Mucosa of stomach (tissue), 1 donor: ENCODE results near the gene KIFBP.
"Not testable (repeated sequence)": the region's sequence is repeated elsewhere in the genome, so short reads cannot be mapped to it uniquely, and the experiment has no call there.

ENCODE experiments used
- H3K27me3 ChIP-seq: one replicate; pipeline ENCODE4 v1.7.0; 2013; ENCODE audit warnings: mild to moderate bottlenecking, low read length; ENCODE audit not compliant: control insufficient read depth, insufficient read depth
- H3K36me3 ChIP-seq: one replicate; pipeline ENCODE4 v1.7.0; 2013; ENCODE audit warnings: low read length; ENCODE audit not compliant: control insufficient read depth, insufficient read depth
- H3K4me1 ChIP-seq: one replicate; pipeline ENCODE4 v1.7.0; 2013; ENCODE audit warnings: mild to moderate bottlenecking, low read length; ENCODE audit not compliant: control insufficient read depth, insufficient read depth
- H3K4me3 ChIP-seq: one replicate; pipeline ENCODE4 v1.7.0; 2013; ENCODE audit warnings: low read length
- H3K9ac ChIP-seq: one replicate; pipeline ENCODE4 v1.7.0; 2013; ENCODE audit warnings: mild to moderate bottlenecking, low read length, moderate library complexity
- H3K9me3 ChIP-seq: one replicate; pipeline ENCODE4 v1.7.0; 2013; ENCODE audit warnings: mild to moderate bottlenecking, low read length, moderate library complexity; ENCODE audit not compliant: control insufficient read depth
- donor health status: Pancreatic carcinoma.

The KIFBP gene

GRCh38 chr10:69010151-69010640, 21.6 kb downstream of the KIFBP start:
- Histone ChIP-seq H3K9me3 (no peaks in the 10 kb centered on the region), H3K27me3 (no peaks in the 10 kb centered on the region), H3K9ac (no peak overlapping the region), H3K36me3 (no peaks in the 10 kb centered on the region), H3K4me3 (no peak overlapping the region), H3K4me1 (no peaks in the 10 kb centered on the region)

GRCh38 chr10:69012778-69013177, 24.2 kb downstream of the KIFBP start:
- H3K9me3 ChIP-seq, H3K9ac ChIP-seq, H3K27me3 ChIP-seq, H3K4me3 ChIP-seq, H3K4me1 ChIP-seq, H3K36me3 ChIP-seq: not testable (repeated sequence)

- Histone ChIP-seq H3K36me3 (no peaks in the 10 kb centered on the region), H3K9me3 (no peaks in the 10 kb centered on the region), H3K27me3 (no peaks in the 10 kb centered on the region), H3K4me3 (no peak overlapping the region), H3K9ac (no peak overlapping the region), H3K4me1 (no peaks in the 10 kb centered on the region)
These were observed 25.6 kb downstream of the KIFBP start for GRCh38 chr10:69014171-69014570.

- Histone ChIP-seq H3K36me3 (no peaks in the 10 kb centered on the region), H3K4me3 (no peak overlapping the region), H3K9me3 (no peaks in the 10 kb centered on the region)
These were observed 30.0 kb downstream of the KIFBP start for GRCh38 chr10:69018613-69019012.

GRCh38 chr10:69022611-69023010, 34.0 kb downstream of the KIFBP start:
- Histone ChIP-seq H3K4me3 (no peak overlapping the region), H3K4me1 (no peaks in the 10 kb centered on the region), H3K36me3 (no peaks in the 10 kb centered on the region), H3K27me3 (no peaks in the 10 kb centered on the region), H3K9ac (no peak overlapping the region), H3K9me3 (no peaks in the 10 kb centered on the region)

More at GRCh38 chr10:69018613-69019012, 30.0 kb downstream of the KIFBP start:
- Histone ChIP-seq H3K9ac (no peak overlapping the region), H3K27me3 (no peaks in the 10 kb centered on the region), H3K4me1 (no peaks in the 10 kb centered on the region)

GRCh38 chr10:69025370-69025896, 36.8 kb downstream of the KIFBP start:
- Histone ChIP-seq H3K36me3 (no peaks in the 10 kb centered on the region), H3K9me3 (no peaks in the 10 kb centered on the region), H3K4me3 (no peak overlapping the region), H3K4me1 (no peaks in the 10 kb centered on the region), H3K9ac (no peak overlapping the region), H3K27me3 (no peaks in the 10 kb centered on the region)

- Histone ChIP-seq H3K9ac (no peak overlapping the region), H3K4me3 (no peak overlapping the region), H3K36me3 (no peaks in the 10 kb centered on the region), H3K9me3 (no peaks in the 10 kb centered on the region), H3K4me1 (no peaks in the 10 kb centered on the region), H3K27me3 (no peaks in the 10 kb centered on the region)
These were observed 44.7 kb downstream of the KIFBP start for GRCh38 chr10:69033256-69033655.

- H3K27me3 ChIP-seq = no peaks in the 10 kb centered on the region
- H3K4me1 ChIP-seq = no peaks in the 10 kb centered on the region
- H3K9me3 ChIP-seq = no peaks in the 10 kb centered on the region
- H3K9ac ChIP-seq = no peak overlapping the region
- H3K36me3 ChIP-seq = no peaks in the 10 kb centered on the region
- no peak overlapping the region for H3K4me3 ChIP-seq
These were observed 48.9 kb downstream of the KIFBP start for GRCh38 chr10:69037489-69037888.

- not testable (repeated sequence) for H3K4me1 ChIP-seq, H3K9me3 ChIP-seq, H3K27me3 ChIP-seq, H3K36me3 ChIP-seq, H3K9ac ChIP-seq, H3K4me3 ChIP-seq
These were observed 52.3 kb downstream of the KIFBP start for GRCh38 chr10:69040904-69041303.

- Histone ChIP-seq H3K4me1 (no peaks in the 10 kb centered on the region), H3K4me3 (no peak overlapping the region), H3K9ac (no peak overlapping the region), H3K27me3 (no peaks in the 10 kb centered on the region), H3K9me3 (no peaks in the 10 kb centered on the region), H3K36me3 (no peaks in the 10 kb centered on the region)
These were observed 53.8 kb downstream of the KIFBP start for GRCh38 chr10:69042417-69042816.

- Histone ChIP-seq H3K4me1 (no peaks in the 10 kb centered on the region), H3K4me3 (no peak overlapping the region), H3K9me3 (no peaks in the 10 kb centered on the region), H3K36me3 (no peaks in the 10 kb centered on the region), H3K27me3 (no peaks in the 10 kb centered on the region), H3K9ac (no peak overlapping the region)
These were observed 54.2 kb downstream of the KIFBP start for GRCh38 chr10:69042838-69043237.

GRCh38 chr10:69043931-69044531, 55.4 kb downstream of the KIFBP start:
- Histone ChIP-seq H3K4me3 (no peak overlapping the region), H3K9ac (no peak overlapping the region), H3K9me3 (no peaks in the 10 kb centered on the region), H3K4me1 (no peaks in the 10 kb centered on the region), H3K36me3 (no peaks in the 10 kb centered on the region), H3K27me3 (no peaks in the 10 kb centered on the region)

- no peaks in the 10 kb centered on the region for H3K9me3 ChIP-seq
- no peak overlapping the region for H3K4me3 ChIP-seq
- no peaks in the 10 kb centered on the region for H3K4me1 ChIP-seq
- H3K36me3 ChIP-seq = no peaks in the 10 kb centered on the region
- no peaks in the 10 kb centered on the region for H3K27me3 ChIP-seq
- no peak overlapping the region for H3K9ac ChIP-seq
These were observed 55.9 kb downstream of the KIFBP start for GRCh38 chr10:69044546-69044945.
